SKM-1 (cell line): ENCODE data around the gene TXLNB.

Source experiments
- DNase-seq: peaks from one replicate; lab custom pipeline; 2025; ENCODE audit not compliant: unreplicated experiment; lab: John Stamatoyannopoulos, UW

TXLNB gene

DNA sequence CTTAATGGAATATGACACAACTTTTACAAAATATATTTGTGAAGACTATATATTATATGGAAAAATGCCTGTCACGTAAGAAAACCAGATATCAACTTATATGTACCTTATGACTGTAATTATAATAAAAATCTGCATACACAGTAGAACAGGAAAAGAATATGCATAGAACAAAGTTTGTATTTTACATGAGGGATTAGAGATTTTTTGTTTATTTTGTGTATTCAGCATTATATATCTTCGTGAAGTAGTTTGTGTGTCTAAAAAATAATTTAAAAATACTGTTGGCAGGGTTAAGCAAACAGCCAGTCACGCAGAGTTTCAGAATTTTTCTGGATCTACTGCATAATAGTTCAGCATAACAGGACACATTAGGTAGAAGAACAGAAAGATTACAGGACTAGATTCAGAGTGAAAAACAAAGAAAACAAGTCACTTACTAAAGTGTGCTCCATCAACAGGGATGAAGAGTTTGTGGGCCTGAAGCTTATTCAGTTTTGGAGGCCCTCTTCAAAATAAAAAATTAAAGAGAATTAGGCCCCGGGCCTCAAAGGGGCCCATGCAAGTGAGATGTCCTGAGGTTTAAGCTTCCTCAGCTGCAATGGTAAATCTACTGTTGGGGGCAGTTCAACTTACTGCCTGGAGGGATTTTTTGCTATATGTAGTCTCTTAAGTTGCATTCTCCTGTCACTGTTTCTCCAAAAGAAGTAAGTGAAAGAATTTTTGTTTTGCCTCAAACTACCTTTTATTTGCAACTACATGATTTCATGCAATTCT, 16.3 kb downstream of the TXLNB start:
- no peak for DNase-seq

DNA sequence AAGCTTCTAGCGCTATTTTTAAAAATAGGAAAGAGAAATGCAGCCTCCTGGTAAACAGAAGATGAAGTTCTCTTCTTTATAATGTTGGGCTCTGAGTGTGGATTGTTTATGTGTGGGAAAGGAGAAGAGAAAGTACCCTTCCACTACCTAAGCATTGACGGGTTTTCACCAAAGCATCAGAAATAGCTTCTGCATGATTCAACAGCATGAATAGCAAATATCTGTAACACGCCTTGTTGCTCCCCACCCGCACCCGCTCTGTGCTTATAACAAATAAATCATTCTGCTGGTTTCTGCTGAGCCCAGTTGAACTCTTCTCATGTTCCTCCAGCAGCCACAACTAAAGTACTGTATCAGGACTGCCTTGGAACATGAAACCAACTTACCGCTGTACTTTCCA, 20.7 kb downstream of the TXLNB start:
- DNase-seq, result no peak

DNA sequence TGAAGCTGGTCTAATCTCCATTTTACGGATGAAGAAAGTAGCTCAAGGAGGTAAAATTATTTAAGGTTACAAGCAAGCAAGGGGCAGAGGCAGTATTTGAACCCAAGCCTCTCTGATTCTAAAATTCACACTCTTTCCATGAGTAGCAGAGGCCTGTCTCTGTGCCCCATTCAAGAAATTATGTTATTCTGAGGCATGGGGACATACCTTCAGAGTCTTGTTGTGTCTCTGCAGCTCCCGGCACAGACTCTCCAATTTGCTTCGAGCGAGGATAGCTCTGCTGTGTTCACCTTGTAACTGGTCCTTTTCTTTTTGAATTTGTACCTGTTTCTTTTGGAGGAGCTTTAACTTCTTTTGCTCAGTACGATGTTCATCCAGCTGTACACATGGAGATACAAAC, 21.5 kb downstream of the TXLNB start:
- no peak for DNase-seq

DNA sequence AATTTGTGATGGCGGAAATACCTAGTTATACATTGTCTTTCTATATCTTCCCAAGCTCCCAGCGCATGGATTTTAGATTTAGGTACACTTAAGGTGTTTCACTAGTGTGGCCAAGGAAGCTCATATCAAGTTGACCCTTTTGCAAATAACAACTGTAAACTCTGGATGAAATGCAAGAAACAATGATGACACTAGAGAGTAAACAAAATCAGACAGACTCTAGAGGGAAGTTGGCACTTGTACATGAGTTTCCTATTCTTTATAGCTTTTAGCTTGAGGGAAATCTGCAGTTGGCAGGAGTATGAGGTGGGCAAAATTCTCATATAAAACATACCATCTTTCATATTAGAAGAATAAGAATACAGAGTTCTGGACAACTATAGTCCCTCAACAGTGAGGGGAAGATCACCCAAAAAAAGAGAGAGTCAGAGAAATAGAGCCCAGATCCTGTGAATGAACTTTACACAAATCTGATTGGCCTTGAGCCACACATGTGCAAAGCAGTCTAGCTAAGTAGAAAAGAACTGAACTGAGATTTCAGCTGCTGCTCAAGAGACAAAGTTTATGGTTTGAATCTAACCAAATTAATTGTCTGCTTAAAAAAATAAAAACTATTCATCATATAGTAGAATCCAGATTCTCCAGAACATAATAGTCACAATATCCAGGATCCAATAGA, 26.1 kb downstream of the TXLNB start:
- DNase-seq, result no peak

DNA sequence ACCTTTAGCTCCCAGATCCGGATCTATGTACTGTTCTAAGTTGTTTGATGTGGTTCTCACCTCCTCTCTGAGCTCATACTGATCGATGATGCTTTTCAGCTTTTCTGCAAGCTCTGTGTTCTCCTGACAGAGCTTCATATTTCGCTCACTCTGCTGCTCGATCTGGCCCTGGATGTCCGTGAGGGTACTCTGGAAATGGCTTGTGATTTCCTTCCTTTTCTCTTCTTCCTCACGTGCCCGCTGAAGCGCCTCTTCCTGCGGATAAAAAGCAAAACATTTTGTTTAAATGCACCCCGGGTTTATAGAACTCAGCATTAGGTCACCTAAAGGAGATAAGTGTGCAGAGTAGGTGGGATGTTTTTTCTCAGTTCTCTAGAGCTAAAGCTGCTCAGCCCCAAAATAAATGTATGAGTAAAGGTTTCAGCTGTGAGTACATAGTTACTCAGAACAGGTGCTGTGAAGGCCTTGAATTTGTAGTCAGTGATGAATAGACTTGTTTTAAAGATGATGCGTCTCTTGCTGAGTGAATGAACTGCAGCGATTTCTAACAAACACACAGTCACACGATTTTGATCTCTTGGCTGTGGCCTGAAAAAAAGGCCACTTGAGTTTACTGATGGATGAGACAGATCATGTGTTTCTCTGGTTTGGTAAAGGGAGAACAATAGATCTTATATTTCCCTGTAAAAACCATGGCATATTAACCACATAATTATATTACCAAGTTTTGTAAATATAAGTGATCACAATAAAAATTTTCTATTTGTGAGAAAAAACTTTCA, 29.1 kb downstream of the TXLNB start:
- no peak for DNase-seq

DNA sequence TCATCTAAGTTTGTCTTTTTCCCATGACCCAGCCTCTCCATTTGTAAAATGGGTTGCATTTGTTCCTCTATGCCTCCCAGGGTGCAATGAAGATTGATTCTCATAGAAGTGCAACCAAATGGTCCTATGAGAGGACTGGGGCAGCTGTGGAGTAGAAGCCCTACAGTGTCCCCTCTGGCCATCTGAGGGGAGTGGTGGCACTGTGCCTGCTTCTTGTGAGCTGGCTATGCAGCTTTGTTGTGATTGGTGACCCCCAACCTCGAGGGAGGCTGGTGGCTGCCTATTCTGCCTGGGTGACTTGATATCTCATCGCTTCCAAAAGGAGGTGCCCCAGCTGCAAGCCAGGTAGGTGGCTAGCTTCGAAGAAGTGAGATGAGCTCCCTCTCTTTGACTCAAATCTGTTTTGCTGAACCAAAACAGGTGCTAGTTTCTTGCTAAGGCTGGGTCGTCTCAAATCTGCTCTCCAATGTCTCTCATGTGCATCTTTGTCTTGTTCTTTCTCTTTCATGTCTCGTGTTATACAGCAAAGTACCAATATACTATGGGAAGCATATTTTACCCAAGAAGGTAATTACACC, 33.9 kb downstream of the TXLNB start:
- DNase-seq, result no peak

DNA sequence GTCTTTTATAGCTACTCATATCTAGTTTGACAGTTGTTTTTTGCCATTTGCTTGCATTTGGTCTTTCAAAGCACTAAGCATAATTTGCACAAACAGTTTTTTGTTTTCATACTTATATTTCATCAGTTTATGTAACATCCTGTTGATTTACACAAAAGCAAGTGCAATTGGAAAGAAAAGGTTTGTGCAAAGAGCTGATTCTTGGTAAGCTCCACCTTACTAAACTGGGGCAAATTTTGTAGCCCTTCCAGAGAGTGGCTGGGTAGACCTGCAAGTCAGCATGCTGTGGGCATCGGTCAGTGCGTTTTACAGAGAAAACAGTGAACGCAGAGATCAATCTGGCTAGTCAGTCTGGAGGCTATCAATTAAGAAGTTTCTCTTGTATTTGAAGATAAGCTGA, 34.5 kb downstream of the TXLNB start:
- DNase-seq, result no peak

DNA sequence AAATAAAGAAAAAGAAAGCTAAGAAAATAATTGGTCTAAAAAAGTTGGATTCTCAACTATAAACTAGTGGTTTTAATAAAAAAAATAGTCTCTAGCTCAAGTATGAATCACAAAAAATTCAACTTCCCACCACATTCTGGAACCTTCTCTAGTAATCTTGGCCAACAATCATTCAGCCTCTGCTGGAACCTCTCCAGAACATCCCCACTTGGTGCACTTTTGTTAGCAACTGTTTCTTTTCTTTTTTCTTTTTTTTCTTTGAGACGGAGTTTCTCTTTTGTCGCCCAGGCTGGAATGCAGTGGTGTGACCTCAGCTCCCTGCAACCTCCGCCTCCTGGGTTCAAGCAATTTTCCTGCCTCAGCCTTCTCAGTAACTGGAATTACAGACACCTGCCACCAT, 35.7 kb downstream of the TXLNB start:
- no peak for DNase-seq

DNA sequence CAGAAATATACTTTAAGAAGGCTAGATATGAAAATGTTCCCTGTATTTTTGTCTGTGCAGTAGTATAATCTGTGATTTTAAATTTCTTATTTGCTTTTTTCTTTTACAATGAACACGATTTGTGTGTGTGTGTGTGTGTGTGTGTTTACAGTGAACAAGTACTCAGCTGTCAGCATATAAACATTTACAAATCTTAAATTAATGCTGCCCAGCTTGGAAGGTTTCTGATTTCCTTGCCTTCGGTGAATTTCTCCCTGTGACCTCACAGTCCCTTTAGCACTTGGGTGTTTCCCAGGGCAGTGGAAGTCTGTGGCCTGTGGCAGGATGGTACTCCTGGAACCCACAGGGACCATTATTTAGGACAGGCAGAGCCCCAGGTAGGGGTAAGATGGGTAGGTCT, 37.6 kb downstream of the TXLNB start:
- DNase-seq, result no peak

DNA sequence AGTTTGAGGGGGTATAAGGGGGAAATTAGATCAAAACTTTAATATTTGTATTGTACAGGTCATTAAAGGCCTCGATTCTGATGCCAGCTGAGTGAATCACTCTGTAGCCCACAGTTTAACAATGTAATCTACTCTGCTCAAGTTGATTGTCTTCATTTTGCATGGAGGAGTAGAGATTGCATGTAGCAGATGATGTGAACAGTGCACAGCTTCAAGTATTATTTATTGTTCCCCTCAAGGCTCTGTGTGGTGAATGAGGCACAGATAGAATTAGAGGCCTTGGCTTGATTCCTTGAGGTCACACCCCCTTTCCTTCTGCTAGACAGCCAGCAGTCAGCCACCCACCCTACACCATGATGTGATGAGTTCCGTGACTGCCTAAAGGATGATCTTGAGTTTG, 38.1 kb downstream of the TXLNB start:
- DNase-seq, result no peak

DNA sequence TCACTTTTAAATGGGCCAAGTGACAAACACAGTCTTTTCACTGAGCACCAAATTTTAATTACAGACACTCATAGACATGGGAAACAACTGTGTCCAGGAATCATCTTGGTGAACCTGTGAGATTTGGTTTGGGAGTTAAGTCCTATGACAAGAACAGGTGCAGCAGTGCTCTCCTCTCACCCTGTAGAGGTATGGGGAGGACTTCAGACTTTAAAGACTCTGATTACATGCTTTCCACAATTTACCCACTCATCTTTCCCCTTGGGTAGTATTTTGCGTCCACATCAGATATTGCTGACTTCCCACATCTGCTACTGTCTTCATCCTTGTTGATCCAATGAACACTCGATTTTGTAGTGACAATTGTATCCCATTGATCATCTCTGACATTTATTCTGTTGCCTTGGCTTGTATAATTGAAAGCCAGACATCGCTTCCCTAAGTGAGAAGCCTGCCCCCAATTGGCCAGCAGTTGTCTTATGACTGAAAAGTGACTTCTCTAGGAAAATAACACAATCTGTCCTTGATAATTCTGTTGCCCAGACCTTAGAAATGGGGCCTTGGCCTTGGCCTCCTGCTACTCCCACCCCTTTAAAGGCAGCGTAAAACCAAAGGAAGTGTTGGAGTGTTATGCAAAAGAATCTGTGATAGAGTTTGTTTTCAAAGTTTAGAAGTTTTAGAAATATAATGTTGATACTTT, 40.0 kb downstream of the TXLNB start:
- DNase-seq, result no peak

DNA sequence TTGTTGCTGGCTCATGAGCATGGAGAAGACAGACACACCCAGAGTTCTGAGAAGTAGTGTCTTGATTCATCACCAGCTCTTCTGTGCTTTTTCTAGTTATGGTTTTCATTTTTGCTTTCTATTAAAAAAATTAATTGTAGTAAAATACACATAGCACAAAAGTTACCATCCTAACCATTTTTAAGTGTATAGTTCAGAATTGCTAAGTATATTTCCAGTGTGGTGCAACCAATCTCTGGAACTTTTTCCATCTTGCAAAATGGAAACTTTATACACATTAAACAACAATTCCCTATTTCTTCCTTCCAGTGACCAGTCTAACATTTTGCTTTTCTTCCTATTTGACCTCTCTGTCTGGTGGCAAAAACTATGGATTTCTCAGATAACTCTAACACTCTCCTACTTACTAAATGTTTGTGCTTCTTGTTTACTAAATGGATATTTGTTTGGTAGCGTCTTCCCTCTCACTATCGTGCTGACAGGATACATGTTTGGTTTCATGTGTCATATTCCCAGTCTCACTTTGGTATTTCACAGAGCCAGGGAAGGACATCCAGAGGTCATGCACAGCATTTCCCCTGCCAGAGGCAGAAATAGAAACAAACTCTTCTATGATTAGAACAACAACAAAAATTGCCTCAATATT, 40.6 kb downstream of the TXLNB start:
- no peak for DNase-seq

DNA sequence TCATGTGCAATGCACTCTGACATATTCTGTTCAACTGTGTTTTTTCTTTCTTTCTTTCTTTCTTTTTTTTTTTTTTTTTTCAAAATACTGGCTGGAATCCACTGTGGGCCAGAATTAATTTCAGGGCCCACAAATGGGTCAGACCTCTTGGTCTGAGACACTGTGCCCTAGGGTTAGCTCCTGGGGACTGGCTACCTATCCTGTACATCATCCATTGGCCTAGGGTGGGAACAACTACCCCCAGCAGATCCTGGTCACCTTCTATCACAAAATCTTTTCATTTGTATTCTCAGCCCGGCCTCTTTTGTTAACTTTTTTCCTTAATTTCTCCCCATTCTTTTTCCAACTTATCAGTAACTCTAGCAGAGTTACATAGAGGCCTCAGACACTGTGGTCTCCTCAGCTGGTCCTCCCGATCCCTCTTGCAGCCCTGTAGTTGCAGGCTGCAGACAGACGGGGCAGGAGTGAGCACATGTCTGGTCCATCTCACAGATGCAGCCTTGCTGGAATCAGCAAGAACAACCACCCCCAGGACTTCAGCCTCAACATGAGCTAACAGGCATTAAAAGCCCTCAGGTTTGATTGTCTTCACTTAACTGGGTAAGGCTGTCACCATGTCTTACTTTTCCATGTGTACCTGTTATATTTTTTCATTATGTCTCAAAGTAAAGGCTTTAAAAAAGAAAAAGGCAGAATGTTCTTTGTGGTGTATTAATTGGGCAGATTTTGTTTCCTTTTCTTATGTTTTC, 41.3 kb downstream of the TXLNB start:
- DNase-seq, result peak; percentile 42

DNA sequence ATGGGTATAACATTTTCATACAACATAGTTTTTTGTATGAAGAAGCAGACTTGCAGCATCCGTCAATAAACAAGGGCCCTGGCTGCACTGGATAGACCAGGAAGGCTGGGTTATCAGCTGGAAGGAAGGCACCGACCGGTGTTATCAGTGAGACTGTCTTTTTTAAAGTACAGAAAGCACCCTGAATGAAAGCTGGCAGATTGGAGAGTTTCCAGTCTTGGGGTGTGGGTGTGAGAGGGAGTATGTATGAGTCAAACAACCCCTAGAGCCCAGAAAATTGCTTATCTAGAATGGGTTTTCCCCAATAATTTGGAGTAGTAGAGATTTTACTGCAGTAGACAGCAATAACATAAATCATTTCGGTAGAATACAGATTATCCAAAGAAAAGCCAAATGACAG, 42.4 kb downstream of the TXLNB start:
- no peak for DNase-seq

DNA sequence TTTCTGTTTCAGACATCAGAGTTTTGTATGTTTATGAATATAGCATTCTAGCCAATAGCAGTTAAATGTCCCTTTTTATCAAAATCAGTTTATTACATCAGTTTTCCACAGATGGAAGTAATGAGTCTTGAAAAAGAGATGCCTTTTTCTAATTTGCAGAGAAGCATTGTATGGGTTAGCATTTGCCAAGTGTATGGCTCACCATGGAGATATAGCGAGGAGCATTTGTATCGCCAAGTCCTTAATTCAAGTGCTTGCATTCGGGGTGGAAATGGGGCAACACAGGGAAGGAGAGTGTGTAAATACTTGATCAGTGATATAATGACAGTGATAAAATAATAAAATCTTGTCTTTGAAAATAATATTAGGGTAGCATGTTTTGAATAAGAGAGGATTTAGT, 42.9 kb downstream of the TXLNB start:
- DNase-seq, result no peak

DNA sequence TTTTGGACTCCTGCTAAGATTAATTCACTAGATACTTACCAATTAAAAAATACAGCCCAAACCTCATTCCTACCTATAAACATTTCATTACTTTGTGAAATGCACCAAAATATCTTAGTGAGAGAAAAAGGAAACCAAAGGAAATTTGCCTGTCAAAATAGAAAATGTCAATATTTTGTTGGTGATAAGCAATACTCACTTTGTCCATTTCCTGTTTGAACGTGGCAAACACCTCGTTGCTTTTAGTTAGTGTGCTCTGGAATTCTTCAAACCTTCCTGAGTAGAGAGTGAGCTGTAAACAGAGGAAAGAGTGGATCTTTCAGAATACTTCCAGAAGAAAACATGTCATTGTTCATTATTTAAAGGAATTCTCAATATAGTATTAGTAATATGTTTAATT, 44.2 kb downstream of the TXLNB start:
- DNase-seq, result no peak

DNA sequence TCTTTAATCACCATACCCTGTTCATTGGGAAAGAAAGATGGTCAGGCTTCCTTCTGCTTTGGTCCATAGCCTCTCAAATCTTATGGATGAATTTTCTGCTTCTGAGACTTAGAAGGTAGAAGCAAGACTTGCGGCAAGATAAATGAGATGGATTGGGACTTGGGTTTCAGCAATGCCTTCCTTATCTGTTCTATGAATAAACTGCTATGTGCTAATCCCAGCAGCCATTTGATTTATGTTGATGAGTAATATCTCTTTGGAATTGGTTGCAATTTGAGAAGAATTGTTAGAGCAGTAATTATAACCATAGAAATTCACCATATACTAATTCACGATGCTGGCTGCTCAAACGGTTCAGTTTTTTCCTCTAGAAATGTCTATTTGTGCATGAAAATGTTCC, 48.3 kb downstream of the TXLNB start:
- DNase-seq, result no peak

DNA sequence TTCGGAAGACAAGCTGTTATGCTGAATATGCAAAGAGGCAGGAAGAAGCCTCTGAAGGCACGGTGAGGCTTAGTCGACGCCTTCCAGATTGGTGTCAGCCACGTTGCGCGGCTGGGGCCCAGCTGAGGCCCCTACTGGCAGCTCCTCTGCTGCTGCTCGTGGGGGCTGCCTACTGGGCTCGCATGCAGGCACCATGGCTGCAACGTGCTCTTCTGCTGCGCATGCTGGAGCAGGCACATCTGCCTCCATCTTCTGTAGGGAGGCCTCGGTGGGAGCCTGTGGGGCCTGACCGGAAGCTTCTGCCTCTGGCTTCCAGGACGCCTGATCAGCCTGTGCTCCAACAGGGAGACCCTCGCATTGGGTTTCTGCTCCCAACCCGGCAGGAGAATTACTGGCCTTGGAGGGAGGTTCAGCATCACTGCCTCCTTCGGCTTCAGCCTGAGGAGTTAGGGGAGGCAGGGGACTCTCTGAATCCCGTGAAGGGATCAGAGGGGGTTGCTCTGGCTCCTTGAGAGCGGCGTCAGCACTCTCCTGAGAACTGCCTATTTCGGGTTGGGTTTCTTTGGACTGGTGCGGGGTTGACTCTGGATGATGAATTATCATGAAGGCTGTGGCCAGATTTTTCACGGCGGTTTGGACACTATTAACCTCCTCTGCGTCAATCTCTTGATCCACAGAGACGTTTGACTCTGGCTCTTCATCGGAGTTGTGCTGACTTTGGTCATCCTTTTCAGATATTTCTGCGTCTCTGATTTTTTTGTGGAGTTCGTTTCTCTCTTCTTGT, 49.1 kb downstream of the TXLNB start:
- DNase-seq, result no peak
